Astrocyte (in vitro differentiated cells and primary cell): Measurements from ENCODE around the gene FOXL1. TPM values are rescaled to one million over a fixed set of nuclear protein-coding genes. Genes with fewer than 3 reads are reported as not detected.

ENCODE experiments used
- DNase-seq: peaks from one replicate; pipeline ENCODE4 v3.0.0-alpha.2; 2010; ENCODE audit warnings: low read depth
- FAIRE-seq: peaks from 2 replicates; lab custom pipeline; 2011; peaks lifted over from hg19 to GRCh38; lab: Jason Lieb, UNC
- H2AFZ ChIP-seq: 2 replicates; pipeline ENCODE4 v1.6.0; 2012; ENCODE audit warnings: low read depth, low read length, inconsistent platforms
- H3K27ac ChIP-seq: 2 replicates; pipeline ENCODE4 v1.5.1; 2011; ENCODE audit warnings: low read depth, low read length, inconsistent platforms
- H3K27me3 ChIP-seq: 2 replicates; pipeline ENCODE4 v1.6.0; 2011; ENCODE audit warnings: low read length, inconsistent platforms; ENCODE audit not compliant: insufficient read depth
- H3K36me3 ChIP-seq: 2 replicates; pipeline ENCODE4 v1.5.1; 2011; ENCODE audit warnings: low read length, inconsistent platforms; ENCODE audit not compliant: insufficient read depth
- H3K4me1 ChIP-seq: 2 replicates; pipeline ENCODE4 v1.5.1; 2011; ENCODE audit warnings: low read length, inconsistent platforms; ENCODE audit not compliant: insufficient read depth
- H3K4me2 ChIP-seq: 2 replicates; pipeline ENCODE4 v1.6.0; 2012; ENCODE audit warnings: low read length, inconsistent platforms
- H3K4me3 ChIP-seq: 2 replicates; pipeline ENCODE4 v1.5.1; 2011; ENCODE audit warnings: low read depth, mild to moderate bottlenecking, low read length, inconsistent platforms; ENCODE audit not compliant: insufficient read depth
- H3K79me2 ChIP-seq: 2 replicates; pipeline ENCODE4 v1.6.0; 2012; ENCODE audit warnings: mild to moderate bottlenecking, low read length, inconsistent platforms; ENCODE audit not compliant: insufficient read depth
- H3K9ac ChIP-seq: 2 replicates; pipeline ENCODE4 v1.6.0; 2012; ENCODE audit warnings: mild to moderate bottlenecking, low read length, inconsistent platforms
- H3K9me3 ChIP-seq: 2 replicates; pipeline ENCODE4 v1.5.1; 2012; ENCODE audit warnings: low read depth, mild to moderate bottlenecking, low read length, inconsistent platforms; ENCODE audit not compliant: insufficient read depth
- H4K20me1 ChIP-seq: 2 replicates; pipeline ENCODE4 v1.6.0; 2012; ENCODE audit warnings: low read length, inconsistent platforms; ENCODE audit not compliant: insufficient read depth
- H3K27ac Mint-ChIP-seq: one replicate; pipeline ENCODE4 v1.8.0; 2021; ENCODE audit warnings: mild to moderate bottlenecking, mixed read lengths; ENCODE audit not compliant: unreplicated experiment
- H3K27me3 Mint-ChIP-seq: one replicate; pipeline ENCODE4 v1.8.0; 2021; ENCODE audit warnings: low read depth, mixed read lengths; ENCODE audit not compliant: unreplicated experiment
- H3K36me3 Mint-ChIP-seq: one replicate; pipeline ENCODE4 v1.8.0; 2021; ENCODE audit warnings: low read depth, mixed read lengths; ENCODE audit not compliant: unreplicated experiment
- H3K4me1 Mint-ChIP-seq: one replicate; pipeline ENCODE4 v1.8.0; 2021; ENCODE audit warnings: low read depth, mixed read lengths; ENCODE audit not compliant: unreplicated experiment
- H3K4me3 Mint-ChIP-seq: one replicate; pipeline ENCODE4 v1.8.0; 2021; ENCODE audit warnings: mild to moderate bottlenecking, moderate library complexity, mixed read lengths; ENCODE audit not compliant: unreplicated experiment
- H3K9me3 Mint-ChIP-seq: one replicate; pipeline ENCODE4 v1.8.0; 2021; ENCODE audit warnings: mild to moderate bottlenecking, mixed read lengths; ENCODE audit not compliant: unreplicated experiment
- CTCF ChIP-seq: IDR thresholded peaks from 2 replicates; pipeline ENCODE4 v1.5.1; 2011; ENCODE audit warnings: low read depth, mild to moderate bottlenecking, inconsistent platforms, low read length, moderate library complexity; ENCODE audit not compliant: insufficient read depth
- EZH2 ChIP-seq: IDR thresholded peaks from 2 replicates; pipeline ENCODE4 v1.6.1; 2012; ENCODE audit warnings: mild to moderate bottlenecking, low read length, inconsistent platforms; ENCODE audit not compliant: insufficient read depth
- total RNA-seq: library from RNA; stranded (reverse); gene quantifications from 2 replicates; pipeline ENCODE4 v1.2.1, GENCODE V29; 2021

FOXL1 gene
- total RNA-seq, 1 donor from 2014 or later: 6.1 TPM

GRCh38 chr16:86533767-86534351 is 44.5 kb upstream of the FOXL1 start:
- H3K4me2 ChIP-seq: no peak overlapping the region
- TF ChIP-seq CTCF (no peak), EZH2 (no peak)
- H3K36me3 ChIP-seq: peaks cover 7% of the 10 kb centered on the region
- Mint-ChIP-seq H3K27me3 (no peaks in the 10 kb centered on the region), H3K27ac (no peak overlapping the region), H3K9me3 (no peaks in the 10 kb centered on the region), H3K4me3 (no peak overlapping the region), H3K4me1 (no peaks in the 10 kb centered on the region), H3K36me3 (peaks cover 17% of the 10 kb centered on the region)
- no peak for DNase-seq
- H3K79me2 ChIP-seq: no peaks in the 10 kb centered on the region
- no peak overlapping the region for H3K4me3 ChIP-seq
- no peaks in the 10 kb centered on the region for H4K20me1 ChIP-seq
- H3K27me3 ChIP-seq: no peaks in the 10 kb centered on the region
- H3K27ac ChIP-seq: no peak overlapping the region
- H3K9ac ChIP-seq: no peak overlapping the region
- H3K4me1 ChIP-seq: no peaks in the 10 kb centered on the region
- no peak for FAIRE-seq
- no peaks in the 10 kb centered on the region for H3K9me3 ChIP-seq
- H2AFZ ChIP-seq: no peak overlapping the region

DNA sequence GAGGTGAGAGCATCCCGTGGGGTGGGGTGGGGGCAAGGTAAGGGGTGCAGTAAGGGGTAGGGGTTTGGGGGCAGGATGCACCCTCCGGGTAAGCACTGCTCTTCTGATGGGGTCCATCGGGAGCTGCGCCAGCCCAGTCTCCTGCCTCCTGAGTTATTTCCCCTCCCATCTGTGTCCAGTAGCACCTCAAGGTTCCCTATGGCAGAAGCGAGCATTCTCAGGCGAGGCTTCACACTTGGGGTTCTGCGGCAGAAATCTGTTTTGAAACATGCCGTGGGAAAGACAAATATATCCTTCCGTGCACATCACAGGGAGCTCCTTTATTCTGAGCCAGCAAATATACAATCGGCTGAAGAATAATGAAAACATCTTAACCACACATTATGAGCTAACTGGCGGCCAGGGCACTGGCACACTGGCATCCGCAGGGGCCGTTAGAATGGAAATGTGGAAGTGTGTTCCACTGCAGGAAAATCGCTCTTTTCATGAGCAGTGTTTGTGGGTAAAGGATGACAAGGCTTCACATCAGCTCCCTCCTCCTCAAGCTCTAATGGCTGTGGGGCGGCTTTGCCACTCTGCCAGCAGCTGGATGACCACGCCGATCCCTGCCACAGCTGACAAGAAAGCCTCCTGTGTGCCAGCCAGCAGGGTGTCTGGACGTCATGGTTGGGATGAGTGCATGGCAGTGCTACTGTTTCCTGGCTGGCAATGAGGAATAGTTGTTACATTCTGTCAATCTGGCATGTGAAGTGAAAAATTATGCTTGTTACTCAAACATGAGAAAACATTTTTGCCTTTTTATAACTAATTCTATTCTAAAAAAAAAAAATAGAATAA is 43.4 kb upstream of the FOXL1 start:
- H3K27me3 ChIP-seq: no peaks in the 10 kb centered on the region
- H4K20me1 ChIP-seq: no peaks in the 10 kb centered on the region
- no peaks in the 10 kb centered on the region for H3K27me3 Mint-ChIP-seq
- no peak overlapping the region for H3K9ac ChIP-seq
- no peak for FAIRE-seq
- no peak overlapping the region for H3K27ac Mint-ChIP-seq
- DNase-seq: no peak
- H3K4me2 ChIP-seq: no peak overlapping the region
- H3K36me3 ChIP-seq: peaks cover 15% of the 10 kb centered on the region
- no peak overlapping the region for H3K27ac ChIP-seq
- H3K4me3 Mint-ChIP-seq: no peak overlapping the region
- no peaks in the 10 kb centered on the region for H3K79me2 ChIP-seq
- TF ChIP-seq EZH2 (no peak), CTCF (no peak)
- no peaks in the 10 kb centered on the region for H3K4me1 Mint-ChIP-seq
- H3K4me1 ChIP-seq: no peaks in the 10 kb centered on the region
- H3K4me3 ChIP-seq: no peak overlapping the region
- H3K9me3 Mint-ChIP-seq: no peaks in the 10 kb centered on the region
- no peak overlapping the region for H2AFZ ChIP-seq
- H3K9me3 ChIP-seq: no peaks in the 10 kb centered on the region
- peaks cover 21% of the 10 kb centered on the region for H3K36me3 Mint-ChIP-seq

- Mint-ChIP-seq H3K27me3 (no peaks in the 10 kb centered on the region), H3K4me1 (no peaks in the 10 kb centered on the region), H3K27ac (no peak overlapping the region), H3K36me3 (peaks cover 35% of the 10 kb centered on the region), H3K4me3 (no peak overlapping the region), H3K9me3 (no peaks in the 10 kb centered on the region)
- DNase-seq: no peak
- no peaks in the 10 kb centered on the region for H3K27me3 ChIP-seq
- peaks cover 26% of the 10 kb centered on the region for H3K36me3 ChIP-seq
- H4K20me1 ChIP-seq: peaks cover 6% of the 10 kb centered on the region
- H3K4me3 ChIP-seq: no peak overlapping the region
- no peak for FAIRE-seq
- no peaks in the 10 kb centered on the region for H3K4me1 ChIP-seq
- no peaks in the 10 kb centered on the region for H3K79me2 ChIP-seq
- H2AFZ ChIP-seq: no peak overlapping the region
- H3K27ac ChIP-seq: no peak overlapping the region
- H3K4me2 ChIP-seq: no peak overlapping the region
- TF ChIP-seq CTCF: no peak
- no peak for TF ChIP-seq EZH2
- H3K9ac ChIP-seq: no peak overlapping the region
- H3K9me3 ChIP-seq: no peaks in the 10 kb centered on the region
Observed at GRCh38 chr16:86536621-86537020, 41.7 kb upstream of the FOXL1 start.
